ENCODE results near the gene KCNK15.

- TF ChIP-seq EZH2 (optimal IDR thresholded peaks at IDR 0.05; ENCODE audit: low read depth, low read length), result no peak
- no peak for TF ChIP-seq CTCF (IDR thresholded peaks at IDR 0.05; ENCODE audit: low read length)
- TF ChIP-seq EZH2phosphoT487 (IDR thresholded peaks at IDR 0.05; ENCODE audit: low read length), result no peak
These were observed 13.3 kb upstream of the KCNK15 start for GRCh38 chr20:44732327-44732726.

Data from MM.1S (cell line).